ENCODE results near the gene NAGS.

The NAGS gene

DNA sequence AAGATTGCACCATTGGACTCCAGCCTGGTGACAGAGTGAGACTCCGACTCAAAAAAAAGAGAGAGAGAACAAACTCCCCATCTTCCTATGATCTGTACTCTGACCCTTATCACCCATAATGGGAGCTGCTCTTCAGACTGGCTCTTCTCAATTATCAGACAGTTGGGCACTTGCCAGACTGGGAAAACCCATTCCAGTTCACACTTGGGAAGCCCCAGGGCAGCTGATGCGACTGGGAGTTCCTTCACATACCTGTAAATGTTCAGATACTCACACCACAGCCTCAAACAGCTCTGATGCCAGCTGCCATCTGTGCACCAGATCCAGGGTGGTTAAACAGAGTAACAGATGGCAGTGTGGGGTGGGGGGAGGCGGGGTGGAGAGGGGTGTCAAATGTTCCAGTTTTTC is 34.2 kb downstream of the NAGS start:
- no peak for TF ChIP-seq EZH2phosphoT487 (IDR thresholded peaks at IDR 0.05; ENCODE audit: low read depth)
- no peak for TF ChIP-seq CTCF (IDR thresholded peaks at IDR 0.05; ENCODE audit: low read depth, low read length)
- peaks cover 13% of the 10 kb centered on the region for H3K4me1 ChIP-seq (ENCODE audit: low read length)
- no peak overlapping the region for H3K4me2 ChIP-seq (ENCODE audit: low read length)
- H3K4me3 ChIP-seq (ENCODE audit: low read length), result no peak overlapping the region
- H3K79me2 ChIP-seq (ENCODE audit: low read length), result peaks cover 37% of the 10 kb centered on the region
- H3K36me3 ChIP-seq (replicated peaks; ENCODE audit: low read depth, low read length), result peaks cover 34% of the 10 kb centered on the region
- H3K27ac ChIP-seq (ENCODE audit: low read length), result no peak overlapping the region
- no peak overlapping the region for H2AFZ ChIP-seq (ENCODE audit: low read depth, low read length)
- no peaks in the 10 kb centered on the region for H3K27me3 ChIP-seq (ENCODE audit: low read depth, low read length)
- H3K9me3 ChIP-seq (ENCODE audit: insufficient read depth, low read length), result no peaks in the 10 kb centered on the region
- H3K9ac ChIP-seq (ENCODE audit: low read length), result no peak overlapping the region
- H4K20me1 ChIP-seq (ENCODE audit: insufficient read depth, low read length), result peaks cover 17% of the 10 kb centered on the region

DNA sequence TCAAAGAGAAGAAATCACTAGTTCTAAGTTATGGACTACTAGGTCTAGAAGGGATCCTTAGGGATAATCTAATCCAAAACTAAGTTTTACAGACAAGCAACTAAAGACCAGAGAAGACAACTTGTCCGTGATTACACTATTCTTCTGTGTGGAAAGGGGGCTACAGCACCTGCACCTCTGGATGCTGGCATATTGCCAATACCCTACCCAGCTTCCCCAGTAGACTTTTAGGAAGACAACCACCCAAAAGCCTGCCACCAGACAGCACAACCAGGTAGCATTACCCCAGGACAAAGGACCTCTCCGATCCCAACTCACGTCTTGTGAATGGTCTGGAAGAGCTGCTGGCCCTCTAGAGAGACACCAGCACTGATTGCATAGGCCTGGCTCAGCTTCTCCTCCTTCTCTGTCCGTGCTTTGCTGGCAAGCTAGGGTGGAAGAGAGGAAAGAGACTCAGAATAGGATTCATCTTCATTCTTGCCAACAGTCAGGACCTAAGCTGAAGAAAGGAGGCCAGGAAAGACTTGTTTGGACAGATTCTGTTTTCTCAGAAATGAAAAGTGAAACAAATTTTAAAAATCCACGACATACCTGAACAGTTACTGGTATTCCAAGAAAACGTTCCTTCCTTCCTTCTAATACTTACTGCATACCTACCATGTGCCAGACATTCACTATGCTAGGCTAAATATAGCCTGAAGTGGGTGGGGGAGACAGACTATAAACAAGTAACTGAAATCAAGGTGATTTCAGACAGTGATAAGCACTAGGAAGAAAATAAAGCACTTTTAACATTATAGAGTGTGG is 35.6 kb downstream of the NAGS start:
- H2AFZ ChIP-seq (ENCODE audit: low read depth, low read length), result no peak overlapping the region
- H3K4me1 ChIP-seq (ENCODE audit: low read length), result peaks cover 6% of the 10 kb centered on the region; the same call in 1 of the 2 replicates
- peaks cover 33% of the 10 kb centered on the region for H3K36me3 ChIP-seq (replicated peaks; ENCODE audit: low read depth, low read length)
- peaks cover 23% of the 10 kb centered on the region for H4K20me1 ChIP-seq (ENCODE audit: insufficient read depth, low read length)
- H3K79me2 ChIP-seq (ENCODE audit: low read length), result peaks cover 49% of the 10 kb centered on the region
- H3K4me3 ChIP-seq (ENCODE audit: low read length), result no peak overlapping the region
- no peaks in the 10 kb centered on the region for H3K9me3 ChIP-seq (ENCODE audit: insufficient read depth, low read length)
- no peak overlapping the region for H3K27ac ChIP-seq (ENCODE audit: low read length)
- no peaks in the 10 kb centered on the region for H3K27me3 ChIP-seq (ENCODE audit: low read depth, low read length)
- H3K9ac ChIP-seq (ENCODE audit: low read length), result no peak overlapping the region
- no peak overlapping the region for H3K4me2 ChIP-seq (ENCODE audit: low read length)
- TF ChIP-seq EZH2phosphoT487 (IDR thresholded peaks at IDR 0.05; ENCODE audit: low read depth) (no peak), CTCF (IDR thresholded peaks at IDR 0.05; ENCODE audit: low read depth, low read length) (no peak)

DNA sequence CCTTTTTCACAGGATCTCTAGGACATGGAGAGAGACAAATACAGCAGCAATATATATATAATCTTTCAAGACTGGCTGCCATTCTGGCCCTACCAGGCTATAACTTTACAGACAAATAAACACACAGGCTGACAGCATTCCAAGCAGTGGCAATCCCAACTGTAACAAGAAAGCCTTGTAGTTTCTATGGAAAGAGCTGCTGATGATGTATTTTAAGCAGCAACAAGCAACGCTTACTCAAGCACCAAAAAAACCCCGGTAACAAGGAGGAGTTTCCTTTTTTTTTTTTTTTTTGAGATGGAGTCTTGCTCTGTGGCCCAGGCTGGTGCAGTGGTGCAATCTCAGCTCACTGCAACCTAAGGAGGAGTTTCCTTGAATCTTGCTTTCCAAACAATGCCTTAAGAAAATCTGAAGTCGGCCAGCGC is 38.9 kb downstream of the NAGS start:
- H3K4me1 ChIP-seq (ENCODE audit: low read length), result peaks cover 6% of the 10 kb centered on the region; the same call in 1 of the 2 replicates
- no peak overlapping the region for H3K27ac ChIP-seq (ENCODE audit: low read length)
- H3K9me3 ChIP-seq (ENCODE audit: insufficient read depth, low read length), result no peaks in the 10 kb centered on the region
- H3K4me3 ChIP-seq (ENCODE audit: low read length), result no peak overlapping the region
- H3K27me3 ChIP-seq (ENCODE audit: low read depth, low read length), result no peaks in the 10 kb centered on the region
- H4K20me1 ChIP-seq (ENCODE audit: insufficient read depth, low read length), result peaks cover 23% of the 10 kb centered on the region
- H3K4me2 ChIP-seq (ENCODE audit: low read length), result no peak overlapping the region
- H2AFZ ChIP-seq (ENCODE audit: low read depth, low read length), result no peak overlapping the region
- no peak overlapping the region for H3K9ac ChIP-seq (ENCODE audit: low read length)
- TF ChIP-seq EZH2phosphoT487 (IDR thresholded peaks at IDR 0.05; ENCODE audit: low read depth) (no peak), CTCF (IDR thresholded peaks at IDR 0.05; ENCODE audit: low read depth, low read length) (no peak)
- H3K36me3 ChIP-seq (replicated peaks; ENCODE audit: low read depth, low read length), result peaks cover 29% of the 10 kb centered on the region
- H3K79me2 ChIP-seq (ENCODE audit: low read length), result peaks cover 75% of the 10 kb centered on the region

DNA sequence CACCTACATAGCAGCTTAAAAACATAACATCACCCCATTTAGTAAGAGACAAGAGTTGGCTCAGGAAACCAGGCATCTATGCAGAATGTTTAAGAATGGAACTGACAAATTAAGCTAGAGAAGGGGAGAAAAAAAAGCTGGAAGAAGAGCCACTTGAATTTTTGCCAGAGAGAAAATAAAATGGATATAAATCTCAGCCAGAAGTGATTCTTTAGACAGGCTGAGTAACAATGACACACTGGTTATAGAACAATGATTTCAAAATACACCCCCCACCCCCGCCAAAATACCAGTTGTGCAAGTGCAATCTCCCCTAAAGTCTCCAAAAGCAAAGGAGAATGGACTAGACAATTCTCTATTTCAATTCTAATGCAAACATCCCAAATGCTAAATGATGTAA is 39.6 kb downstream of the NAGS start:
- Histone ChIP-seq H3K27ac (ENCODE audit: low read length) (no peak overlapping the region), H3K9me3 (ENCODE audit: insufficient read depth, low read length) (no peaks in the 10 kb centered on the region), H3K9ac (ENCODE audit: low read length) (no peak overlapping the region), H4K20me1 (ENCODE audit: insufficient read depth, low read length) (peaks cover 26% of the 10 kb centered on the region), H2AFZ (ENCODE audit: low read depth, low read length) (no peak overlapping the region), H3K27me3 (ENCODE audit: low read depth, low read length) (no peaks in the 10 kb centered on the region), H3K4me3 (ENCODE audit: low read length) (no peak overlapping the region), H3K4me1 (ENCODE audit: low read length) (peaks cover 6% of the 10 kb centered on the region; the same call in 1 of the 2 replicates), H3K4me2 (ENCODE audit: low read length) (no peak overlapping the region), H3K79me2 (ENCODE audit: low read length) (peaks cover 83% of the 10 kb centered on the region), H3K36me3 (replicated peaks; ENCODE audit: low read depth, low read length) (peaks cover 30% of the 10 kb centered on the region)
- TF ChIP-seq EZH2phosphoT487 (IDR thresholded peaks at IDR 0.05; ENCODE audit: low read depth), result no peak
- TF ChIP-seq CTCF (IDR thresholded peaks at IDR 0.05; ENCODE audit: low read depth, low read length), result no peak

Measured in OCI-LY3 (cell line).